Smooth muscle cell (in vitro differentiated cells): Measurements from ENCODE around the gene HID1. TPM values are rescaled to one million over a fixed set of nuclear protein-coding genes. Genes with fewer than 3 reads are reported as not detected.

Source experiments
- DNase-seq: peaks from one replicate; lab custom pipeline; 2025; ENCODE audit not compliant: unreplicated experiment; lab: John Stamatoyannopoulos, UW
- H2AFZ ChIP-seq: fragments of 200-600 bp; sonication (generic); 2 replicates; pipeline ENCODE4 v1.6.0; 2016; ENCODE audit warnings: antibody characterized with exemption, low read depth, mild to moderate bottlenecking
- H3F3A ChIP-seq: fragments of 200-600 bp; sonication (generic); 2 replicates; pipeline ENCODE4 v1.6.0; 2017; ENCODE audit warnings: antibody characterized with exemption, low read depth
- H3K27ac ChIP-seq: fragments of 200-600 bp; sonication (generic); 2 replicates; pipeline ENCODE4 v1.5.1; 2016; ENCODE audit warnings: low read depth, mild to moderate bottlenecking
- H3K27me3 ChIP-seq: fragments of 200-600 bp; sonication (generic); 2 replicates; pipeline ENCODE4 v1.6.1; 2016; ENCODE audit warnings: low read depth, mild to moderate bottlenecking
- H3K36me3 ChIP-seq: fragments of 200-600 bp; sonication (generic); 2 replicates; pipeline ENCODE4 v1.5.1; 2016; ENCODE audit warnings: low read depth
- H3K4me1 ChIP-seq: fragments of 200-600 bp; sonication (generic); 2 replicates; pipeline ENCODE4 v1.5.1; 2016; ENCODE audit warnings: low read depth
- H3K4me2 ChIP-seq: fragments of 200-600 bp; sonication (generic); 2 replicates; pipeline ENCODE4 v1.6.0; 2016; ENCODE audit warnings: mild to moderate bottlenecking
- H3K4me3 ChIP-seq: fragments of 200-600 bp; sonication (generic); 2 replicates; pipeline ENCODE4 v1.5.1; 2016; ENCODE audit warnings: mild to moderate bottlenecking
- H3K79me2 ChIP-seq: fragments of 200-600 bp; sonication (generic); 2 replicates; pipeline ENCODE4 v1.6.0; 2016; ENCODE audit warnings: low read depth, mild to moderate bottlenecking
- H3K9ac ChIP-seq: fragments of 200-600 bp; sonication (generic); 2 replicates; pipeline ENCODE4 v1.6.0; 2016; ENCODE audit warnings: low read depth
- H3K9me3 ChIP-seq: fragments of 200-600 bp; sonication (generic); replicated peaks from 2 replicates; pipeline ENCODE4 v1.5.1; 2016; ENCODE audit warnings: low read depth
- H4K20me1 ChIP-seq: fragments of 200-600 bp; sonication (generic); 2 replicates; pipeline ENCODE4 v1.6.0; 2016; ENCODE audit warnings: low read depth
- WGBS: methylation state at CpG from one replicate; pipeline ENCODE4 v1.1.7; 2016; ENCODE audit warnings: low lambda C conversion rate; 5-methylcytosine and 5-hydroxymethylcytosine counted together
- polyA plus RNA-seq: library from polyadenylated mRNA; unstranded; fragments of >200 nt; fragmentation: Nextera tagmentation; extraction: Ambion mirVana; gene quantifications from 2 replicates; pipeline ENCODE4 v1.2.1, GENCODE V29; 2016
- total RNA-seq: library from RNA; depleted of rRNA; stranded (reverse); fragments of >200 nt; gene quantifications from 2 replicates; pipeline ENCODE4 v1.2.3, GENCODE V29; 2014
- TF ChIP-seq, protein P1 (sequence below): fragments of 200-600 bp; sonication (generic); IDR thresholded peaks from 2 replicates; pipeline ENCODE4 v1.5.1; 2017; ENCODE audit warnings: borderline replicate concordance, mild to moderate bottlenecking, antibody characterized with exemption; ENCODE audit not compliant: insufficient read depth, poor library complexity, severe bottlenecking

Gene HID1
- total and polyA plus RNA-seq, 2 experiments from 2014 or later, result 3.3 to 8.8 TPM

DNA sequence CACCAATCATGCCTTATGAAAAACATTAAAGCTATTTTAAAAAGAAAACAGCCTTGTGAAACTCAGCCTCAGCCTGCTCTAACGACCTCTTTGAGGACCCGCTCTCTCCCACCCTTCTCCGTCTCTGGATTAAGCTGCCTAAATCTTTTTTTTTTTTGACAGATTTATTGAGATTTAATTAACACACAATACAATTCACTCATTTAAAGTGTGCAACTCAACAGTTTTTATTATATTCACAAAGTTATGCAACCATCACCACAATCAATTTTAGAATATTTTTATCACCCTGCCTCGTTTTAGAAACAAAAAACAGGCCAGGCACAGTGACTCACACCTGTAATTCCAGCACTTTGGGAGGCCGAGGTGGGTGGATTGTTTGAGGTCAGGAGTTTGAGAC, 23.3 kb upstream of the HID1 start:
- no peak overlapping the region for H3K4me2 ChIP-seq
- H3K27me3 ChIP-seq, result no peaks in the 10 kb centered on the region
- 83% methylated on average over 5 of the region's 5 CpGs for WGBS
- no peaks in the 10 kb centered on the region for H3K4me1 ChIP-seq
- no peak overlapping the region for H2AFZ ChIP-seq
- TF ChIP-seq, protein P1, sequence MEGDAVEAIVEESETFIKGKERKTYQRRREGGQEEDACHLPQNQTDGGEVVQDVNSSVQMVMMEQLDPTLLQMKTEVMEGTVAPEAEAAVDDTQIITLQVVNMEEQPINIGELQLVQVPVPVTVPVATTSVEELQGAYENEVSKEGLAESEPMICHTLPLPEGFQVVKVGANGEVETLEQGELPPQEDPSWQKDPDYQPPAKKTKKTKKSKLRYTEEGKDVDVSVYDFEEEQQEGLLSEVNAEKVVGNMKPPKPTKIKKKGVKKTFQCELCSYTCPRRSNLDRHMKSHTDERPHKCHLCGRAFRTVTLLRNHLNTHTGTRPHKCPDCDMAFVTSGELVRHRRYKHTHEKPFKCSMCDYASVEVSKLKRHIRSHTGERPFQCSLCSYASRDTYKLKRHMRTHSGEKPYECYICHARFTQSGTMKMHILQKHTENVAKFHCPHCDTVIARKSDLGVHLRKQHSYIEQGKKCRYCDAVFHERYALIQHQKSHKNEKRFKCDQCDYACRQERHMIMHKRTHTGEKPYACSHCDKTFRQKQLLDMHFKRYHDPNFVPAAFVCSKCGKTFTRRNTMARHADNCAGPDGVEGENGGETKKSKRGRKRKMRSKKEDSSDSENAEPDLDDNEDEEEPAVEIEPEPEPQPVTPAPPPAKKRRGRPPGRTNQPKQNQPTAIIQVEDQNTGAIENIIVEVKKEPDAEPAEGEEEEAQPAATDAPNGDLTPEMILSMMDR, result no peak
- H4K20me1 ChIP-seq, result peaks cover 82% of the 10 kb centered on the region
- no peaks in the 10 kb centered on the region for H3K36me3 ChIP-seq
- H3K9me3 ChIP-seq, result no peaks in the 10 kb centered on the region
- no peak for DNase-seq
- H3K4me3 ChIP-seq, result no peak overlapping the region
- H3K27ac ChIP-seq, result peak overlapping the region; percentile 17
- peaks cover 70% of the 10 kb centered on the region for H3K79me2 ChIP-seq
- H3F3A ChIP-seq, result peaks cover 6% of the 10 kb centered on the region
- no peak overlapping the region for H3K9ac ChIP-seq

DNA sequence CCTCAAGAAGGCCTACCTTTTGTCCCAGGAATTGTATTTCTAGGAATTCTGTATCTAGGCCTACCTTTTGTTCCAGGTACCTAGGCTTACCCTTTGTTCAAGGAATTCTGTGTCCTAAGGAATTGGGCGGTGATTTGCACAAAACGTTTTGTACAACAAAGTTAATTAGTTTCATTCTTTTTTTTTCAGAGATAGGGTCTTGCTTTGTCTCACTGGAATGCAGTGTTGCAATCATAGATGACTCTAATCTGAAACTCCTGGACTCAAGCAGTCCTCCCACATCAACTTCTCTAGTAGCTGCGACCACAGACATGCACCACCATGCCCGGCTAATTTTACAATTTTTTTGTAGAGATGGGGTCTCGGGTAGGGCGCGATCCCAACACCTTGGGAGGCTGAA, 21.9 kb upstream of the HID1 start:
- 72% methylated on average over 7 of the region's 7 CpGs for WGBS
- no peak for DNase-seq

DNA sequence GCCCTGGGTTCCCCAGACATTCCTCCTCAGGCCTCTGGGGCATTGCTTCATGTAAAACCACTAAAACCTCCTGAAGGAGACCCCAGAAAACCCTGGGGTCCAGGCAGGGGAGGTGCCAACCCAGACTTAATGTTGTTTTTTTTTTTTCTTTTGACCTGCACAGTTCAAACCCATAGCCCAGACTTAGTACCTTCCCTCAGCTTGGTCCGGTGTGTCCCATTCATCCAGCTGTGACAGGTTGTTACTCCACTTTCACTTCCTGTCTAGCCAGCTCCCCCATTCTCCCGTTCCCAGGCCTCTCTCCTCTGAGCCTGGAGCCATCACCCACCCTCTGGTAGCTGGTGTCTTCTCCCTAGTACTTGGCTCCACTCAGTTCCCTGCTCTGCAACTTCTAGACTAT, 19.7 kb upstream of the HID1 start:
- Histone ChIP-seq H3K79me2 (peaks cover 81% of the 10 kb centered on the region), H3K36me3 (no peaks in the 10 kb centered on the region), H3K27ac (peak overlapping the region; percentile 69), H3K9me3 (no peaks in the 10 kb centered on the region), H3K9ac (no peak overlapping the region), H3K4me2 (peak overlapping the region; percentile 30), H3F3A (peaks cover 6% of the 10 kb centered on the region), H3K4me3 (no peak overlapping the region), H4K20me1 (peaks cover 63% of the 10 kb centered on the region), H3K4me1 (peaks cover 5% of the 10 kb centered on the region), H2AFZ (no peak overlapping the region), H3K27me3 (no peaks in the 10 kb centered on the region)
- TF ChIP-seq, protein P1, result no peak
- no peak for DNase-seq
- 68% methylated on average over 2 of the region's 2 CpGs for WGBS

More for the DNA sequence above, 21.9 kb upstream of the HID1 start:
- Histone ChIP-seq H3K4me3 (no peak overlapping the region), H3K9ac (no peak overlapping the region), H3K27me3 (no peaks in the 10 kb centered on the region), H3K79me2 (peaks cover 85% of the 10 kb centered on the region), H3F3A (peaks cover 6% of the 10 kb centered on the region), H3K4me1 (no peaks in the 10 kb centered on the region), H3K4me2 (peak overlapping the region; percentile 0), H3K36me3 (no peaks in the 10 kb centered on the region), H3K27ac (peak overlapping the region; percentile 43), H3K9me3 (no peaks in the 10 kb centered on the region), H2AFZ (no peak overlapping the region), H4K20me1 (peaks cover 83% of the 10 kb centered on the region)
- TF ChIP-seq, protein P1, result no peak

DNA sequence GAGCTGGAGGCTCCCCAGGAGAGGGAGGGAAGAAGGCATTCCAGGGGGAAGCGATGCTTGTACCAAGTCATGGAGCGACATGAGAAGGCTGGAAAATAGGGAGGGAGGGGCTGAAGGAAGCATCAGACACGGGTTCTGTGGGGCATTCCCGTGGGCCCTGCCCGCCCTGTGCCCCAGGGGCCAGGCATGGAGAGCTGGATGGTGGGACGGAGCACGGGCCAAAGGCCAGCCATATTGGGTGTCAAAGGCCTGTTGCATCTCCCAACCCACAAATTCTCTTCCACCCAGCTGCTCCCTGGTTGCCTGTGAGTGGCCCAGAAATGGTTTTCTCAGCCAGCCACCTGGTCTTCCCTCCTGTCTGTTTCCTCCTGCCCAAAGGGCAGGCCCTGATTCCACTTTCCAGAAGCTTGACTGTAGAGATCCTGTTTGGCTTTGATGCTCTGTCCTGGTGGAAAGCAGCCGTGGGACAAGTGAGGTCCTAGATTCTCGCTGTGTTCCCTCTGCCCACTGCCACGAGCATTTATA, 18.1 kb upstream of the HID1 start:
- Histone ChIP-seq H3K9ac (no peak overlapping the region), H4K20me1 (peaks cover 49% of the 10 kb centered on the region), H3K9me3 (no peaks in the 10 kb centered on the region), H3K36me3 (no peaks in the 10 kb centered on the region), H3K79me2 (peaks cover 66% of the 10 kb centered on the region), H3K27me3 (no peaks in the 10 kb centered on the region), H3K4me1 (peaks cover 5% of the 10 kb centered on the region), H2AFZ (no peak overlapping the region), H3K27ac (no peak overlapping the region), H3K4me3 (no peak overlapping the region), H3F3A (peaks cover 11% of the 10 kb centered on the region), H3K4me2 (peak overlapping the region; percentile 19)
- whole genome bisulfite sequencing, result 96% methylated on average over 10 of the region's 10 CpGs
- no peak for DNase-seq
- TF ChIP-seq, protein P1, result no peak
